ENCODE results near the gene HCFC1R1.
"Not testable (repeated sequence)": the region's sequence is repeated elsewhere in the genome, so short reads cannot be mapped to it uniquely, and the experiment has no call there.

Gene HCFC1R1

GRCh38 chr16:3023669-3024478 is at the start of gene HCFC1R1, which contains the start of gene THOC6:
TSS of gene HCFC1R1 (minus strand) at chr16:3023942. CDS start at chr16:3023941, 1 bp downstream.
TSS of gene THOC6 (plus strand) at chr16:3024035. CDS start at chr16:3024327, 292 bp downstream.
- peaks cover 85% of the 10 kb centered on the region for H3K36me3 Mint-ChIP-seq
- ATAC-seq (peak; percentile 86), DNase-seq (ENCODE audit: low spot score in 2 of 2) (peak; percentile 89 to 98)
- peak within 1 kb of the TSS; percentile 78 for H3K4me3 Mint-ChIP-seq
- peaks cover 68% of the 10 kb centered on the region for H3K4me1 Mint-ChIP-seq
- peak within 1 kb of the TSS; percentile 91 for H3K27ac Mint-ChIP-seq
- no peaks in the 10 kb centered on the region for H3K9me3 Mint-ChIP-seq

GRCh38 chr16:3073448-3073847 is 49.7 kb upstream of the HCFC1R1 start:
- peaks cover 89% of the 10 kb centered on the region for H3K4me1 Mint-ChIP-seq
- ATAC-seq: no peak
- no peak for DNase-seq (ENCODE audit: low spot score in 2 of 2)
- peaks cover 94% of the 10 kb centered on the region for H3K36me3 Mint-ChIP-seq
- no peaks in the 10 kb centered on the region for H3K9me3 Mint-ChIP-seq
- H3K4me3 Mint-ChIP-seq: peak overlapping the region; percentile 78
- peak overlapping the region; percentile 92 for H3K27ac Mint-ChIP-seq

- H3K9me3 Mint-ChIP-seq: not testable (repeated sequence)
- DNase-seq (ENCODE audit: low spot score in 2 of 2) (peak in 1 of 2 donors; percentile 78), ATAC-seq (peak; percentile 54)
- peak overlapping the region; percentile 100 for H3K4me3 Mint-ChIP-seq
- H3K36me3 Mint-ChIP-seq: peaks cover 98% of the 10 kb centered on the region
- peak overlapping the region; percentile 100 for H3K27ac Mint-ChIP-seq
- peaks cover 86% of the 10 kb centered on the region for H3K4me1 Mint-ChIP-seq
These were observed 49.0 kb upstream of the HCFC1R1 start for GRCh38 chr16:3072576-3073263.

GRCh38 chr16:3072148-3072547 is 48.4 kb upstream of the HCFC1R1 start:
- not testable (repeated sequence) for H3K9me3 Mint-ChIP-seq; DNase-seq (ENCODE audit: low spot score in 2 of 2)
- Mint-ChIP-seq H3K4me1 (peaks cover 80% of the 10 kb centered on the region), H3K4me3 (peak overlapping the region; percentile 100), H3K36me3 (peaks cover 98% of the 10 kb centered on the region), H3K27ac (peak overlapping the region; percentile 100)
- ATAC-seq: peak; percentile 8

- ATAC-seq: no peak
- Mint-ChIP-seq H3K27ac (peak overlapping the region; percentile 100), H3K36me3 (peaks cover 98% of the 10 kb centered on the region), H3K9me3 (no peaks in the 10 kb centered on the region), H3K4me3 (peak overlapping the region; percentile 100), H3K4me1 (peaks cover 76% of the 10 kb centered on the region)
- no peak for DNase-seq (ENCODE audit: low spot score in 2 of 2)
These were observed 47.9 kb upstream of the HCFC1R1 start for GRCh38 chr16:3071655-3072054.

- Mint-ChIP-seq H3K36me3 (peaks cover 98% of the 10 kb centered on the region), H3K4me3 (peak overlapping the region; percentile 100), H3K4me1 (peaks cover 68% of the 10 kb centered on the region), H3K9me3 (no peaks in the 10 kb centered on the region), H3K27ac (peak overlapping the region; percentile 100)
- DNase-seq (ENCODE audit: low spot score in 2 of 2) (no peak), ATAC-seq (no peak)
These were observed 46.9 kb upstream of the HCFC1R1 start for GRCh38 chr16:3070608-3071111.

GRCh38 chr16:3069146-3069545 is 45.4 kb upstream of the HCFC1R1 start:
- Mint-ChIP-seq H3K36me3 (peaks cover 97% of the 10 kb centered on the region), H3K27ac (peak overlapping the region; percentile 100), H3K4me3 (peak overlapping the region; percentile 100), H3K4me1 (peaks cover 66% of the 10 kb centered on the region)
- not testable (repeated sequence) for H3K9me3 Mint-ChIP-seq; DNase-seq (ENCODE audit: low spot score in 2 of 2); ATAC-seq

- peaks cover 96% of the 10 kb centered on the region for H3K36me3 Mint-ChIP-seq
- ATAC-seq: no peak
- peak overlapping the region; percentile 100 for H3K27ac Mint-ChIP-seq
- peak overlapping the region; percentile 100 for H3K4me3 Mint-ChIP-seq
- no peaks in the 10 kb centered on the region for H3K9me3 Mint-ChIP-seq
- no peak for DNase-seq (ENCODE audit: low spot score in 2 of 2)
- H3K4me1 Mint-ChIP-seq: peaks cover 66% of the 10 kb centered on the region
These were observed 44.7 kb upstream of the HCFC1R1 start for GRCh38 chr16:3068487-3068886.

GRCh38 chr16:3066440-3066748 is 42.7 kb upstream of the HCFC1R1 start:
- H3K4me1 Mint-ChIP-seq: peaks cover 59% of the 10 kb centered on the region
- H3K27ac Mint-ChIP-seq: peak overlapping the region; percentile 100
- DNase-seq (ENCODE audit: low spot score in 2 of 2) (no peak), ATAC-seq (no peak)
- peaks cover 77% of the 10 kb centered on the region for H3K36me3 Mint-ChIP-seq
- peak overlapping the region; percentile 100 for H3K4me3 Mint-ChIP-seq
- H3K9me3 Mint-ChIP-seq: no peaks in the 10 kb centered on the region

- Mint-ChIP-seq H3K4me3 (peak overlapping the region; percentile 100), H3K36me3 (peaks cover 72% of the 10 kb centered on the region), H3K4me1 (peaks cover 54% of the 10 kb centered on the region), H3K9me3 (no peaks in the 10 kb centered on the region), H3K27ac (peak overlapping the region; percentile 100)
- ATAC-seq: peak; percentile 27
- peak in 1 of 2 donors; percentile 55 for DNase-seq (ENCODE audit: low spot score in 2 of 2)
These were observed 42.1 kb upstream of the HCFC1R1 start for GRCh38 chr16:3065742-3066439.

GRCh38 chr16:3065069-3065741 is 41.5 kb upstream of the HCFC1R1 start, which contains the start of gene IL32:
TSS of gene IL32 (plus strand) at chr16:3065640. CDS start at chr16:3065812, 172 bp downstream.
- H3K4me3 Mint-ChIP-seq: peak within 1 kb of the TSS; percentile 100
- H3K27ac Mint-ChIP-seq: peak within 1 kb of the TSS; percentile 100
- peak in 1 of 2 donors; percentile 87 for DNase-seq (ENCODE audit: low spot score in 2 of 2)
- ATAC-seq: peak; percentile 68
- peaks cover 57% of the 10 kb centered on the region for H3K4me1 Mint-ChIP-seq
- H3K9me3 Mint-ChIP-seq: no peaks in the 10 kb centered on the region
- H3K36me3 Mint-ChIP-seq: peaks cover 65% of the 10 kb centered on the region

- Mint-ChIP-seq H3K4me1 (peaks cover 53% of the 10 kb centered on the region), H3K9me3 (no peaks in the 10 kb centered on the region), H3K27ac (peak overlapping the region; percentile 100), H3K4me3 (peak overlapping the region; percentile 100), H3K36me3 (peaks cover 60% of the 10 kb centered on the region)
- DNase-seq (ENCODE audit: low spot score in 2 of 2) (no peak), ATAC-seq (no peak)
These were observed 40.1 kb upstream of the HCFC1R1 start for GRCh38 chr16:3063625-3064386.

GRCh38 chr16:3062553-3062952 is 38.8 kb upstream of the HCFC1R1 start:
- Mint-ChIP-seq H3K4me1 (peaks cover 48% of the 10 kb centered on the region), H3K36me3 (peaks cover 54% of the 10 kb centered on the region), H3K4me3 (no peak overlapping the region), H3K9me3 (no peaks in the 10 kb centered on the region), H3K27ac (peak overlapping the region; percentile 100)
- ATAC-seq (no peak), DNase-seq (ENCODE audit: low spot score in 2 of 2) (no peak)

All from stimulated activated effector memory CD8-positive, alpha-beta T cell treated with anti-CD3 and anti-CD28 coated beads, Interleukin-12 subunit alpha, Interleukin-12 subunit beta, amount 100 ng/mL, for 72 hours (primary cell).